Caco-2 (cell line): Measurements from ENCODE around the gene SLC16A8. TPM values are rescaled to one million over a fixed set of nuclear protein-coding genes. Genes with fewer than 3 reads are reported as not detected.

Source experiments
- Bru-seq: library from RNA; stranded (reverse); fragments of 400-500 nt; gene quantifications from one replicate; lab custom pipeline; 2021; lab: Mats Ljungman, UMichigan
- BruChase-seq, 2 experiments: library from RNA; stranded (reverse); fragments of 400-500 nt; gene quantifications; one replicate each; lab custom pipeline; 2021; lab: Mats Ljungman, UMichigan
- BruUV-seq: library from RNA; stranded (reverse); fragments of 400-500 nt; replicated peaks from 2 replicates; lab custom pipeline; 2021; lab: Mats Ljungman, UMichigan
- CTCF ChIA-PET: fragments of 300-600 bp; sonication (Branson Sonifier 250); formaldehyde crosslinking; loops from one replicate; lab custom pipeline; 2022; ENCODE audit warnings: antibody characterized with exemption; lab: Charles Lee
- POLR2A ChIA-PET: fragments of 300-600 bp; sonication (Branson Sonifier 250); formaldehyde crosslinking; loops from one replicate; lab custom pipeline; 2022; ENCODE audit warnings: antibody characterized with exemption; lab: Charles Lee
- DNase-seq, 2 experiments: peaks; one replicate each; pipeline versions ENCODE4 v3.0.0 to v3.0.0-alpha.2; 2020 to 2022
- H3K27me3 ChIP-seq: replicated peaks from 2 replicates; pipeline ENCODE4 v1.6.0; 2011; ENCODE audit warnings: low read length; ENCODE audit not compliant: control insufficient read depth, insufficient read depth
- H3K36me3 ChIP-seq: 2 replicates; pipeline ENCODE4 v1.5.1; 2011; ENCODE audit warnings: low read length; ENCODE audit not compliant: control insufficient read depth, insufficient read depth
- H3K4me1 ChIP-seq: fragments of 250-450 bp; sonication (Bioruptor Pico); 2 replicates; pipeline ENCODE4 v1.5.1; 2020; ENCODE audit warnings: mild to moderate bottlenecking
- H3K4me3 ChIP-seq: 2 replicates; pipeline ENCODE4 v1.5.1; 2011; ENCODE audit warnings: low read depth, mild to moderate bottlenecking, control low read depth, low read length
- H3K9me3 ChIP-seq: fragments of 250-450 bp; sonication (Bioruptor Pico); 2 replicates; pipeline ENCODE4 v1.5.1; 2020; ENCODE audit warnings: mild to moderate bottlenecking, moderate library complexity
- H3K27ac Mint-ChIP-seq: one replicate; pipeline ENCODE4 v1.8.0; 2022; ENCODE audit warnings: mixed read lengths; ENCODE audit not compliant: unreplicated experiment
- H3K27me3 Mint-ChIP-seq: one replicate; pipeline ENCODE4 v1.8.0; 2022; ENCODE audit warnings: mixed read lengths; ENCODE audit not compliant: insufficient read depth, unreplicated experiment
- H3K36me3 Mint-ChIP-seq: one replicate; pipeline ENCODE4 v1.8.0; 2022; ENCODE audit warnings: mild to moderate bottlenecking, mixed read lengths; ENCODE audit not compliant: insufficient read depth, unreplicated experiment
- H3K4me1 Mint-ChIP-seq: one replicate; pipeline ENCODE4 v1.8.0; 2022; ENCODE audit warnings: low read depth, mixed read lengths; ENCODE audit not compliant: unreplicated experiment
- H3K4me3 Mint-ChIP-seq: one replicate; pipeline ENCODE4 v1.8.0; 2022; ENCODE audit warnings: mild to moderate bottlenecking, moderate library complexity, mixed read lengths; ENCODE audit not compliant: unreplicated experiment
- H3K9me3 Mint-ChIP-seq: one replicate; pipeline ENCODE4 v1.8.0; 2022; ENCODE audit warnings: mixed read lengths; ENCODE audit not compliant: unreplicated experiment
- CTCF ChIP-seq, 2 experiments: fragments of 200-600 bp in 1 of 2; IDR thresholded peaks; 1 replicate in 1 of 2; 2 replicates in 1 of 2; pipeline versions ENCODE4 v1.5.1 to v1.8.0; 2011 to 2022; ENCODE audit warnings: antibody characterized with exemption in 1 of 2, control low read depth in 1 of 2, inconsistent platforms in 1 of 2, low read depth in 1 of 2, low read length in 1 of 2, mild to moderate bottlenecking in 1 of 2, moderate library complexity in 1 of 2; ENCODE audit not compliant: insufficient read depth in 1 of 2, severe bottlenecking in 1 of 2, unreplicated experiment in 1 of 2
- intact Hi-C: fragments of 100-400 bp; cut with micrococcal nuclease; formaldehyde crosslinking; loops from one replicate; pipeline ENCODE4 v1.10.0; 2022; ENCODE audit not compliant: unreplicated experiment
- long read RNA-seq: library from polyadenylated mRNA; stranded (forward); transcript quantifications from one replicate; pipeline ENCODE4 v2.0.0, GENCODE V29; 2022
- total RNA-seq: library from RNA; stranded (reverse); gene quantifications from 2 replicates; pipeline ENCODE4 v1.2.3, GENCODE V29; 2022

SLC16A8 gene, protein sequence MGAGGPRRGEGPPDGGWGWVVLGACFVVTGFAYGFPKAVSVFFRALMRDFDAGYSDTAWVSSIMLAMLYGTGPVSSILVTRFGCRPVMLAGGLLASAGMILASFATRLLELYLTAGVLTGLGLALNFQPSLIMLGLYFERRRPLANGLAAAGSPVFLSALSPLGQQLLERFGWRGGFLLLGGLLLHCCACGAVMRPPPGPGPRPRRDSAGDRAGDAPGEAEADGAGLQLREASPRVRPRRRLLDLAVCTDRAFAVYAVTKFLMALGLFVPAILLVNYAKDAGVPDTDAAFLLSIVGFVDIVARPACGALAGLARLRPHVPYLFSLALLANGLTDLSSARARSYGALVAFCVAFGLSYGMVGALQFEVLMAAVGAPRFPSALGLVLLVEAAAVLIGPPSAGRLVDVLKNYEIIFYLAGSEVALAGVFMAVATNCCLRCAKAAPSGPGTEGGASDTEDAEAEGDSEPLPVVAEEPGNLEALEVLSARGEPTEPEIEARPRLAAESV
- total RNA-seq (not detected in 2 replicates), Bru-seq, nascent RNA (percentile 11 among the genes with signal in this experiment), BruChase-seq, experiment 1, labeled RNA remaining after a 2-hour chase (percentile 12 among the genes with signal in this experiment), BruChase-seq, experiment 2, labeled RNA remaining after a 6-hour chase (not detected)
- long read RNA-seq, partial matches to known transcripts = 0 of 2 reads
- long read RNA-seq, other reads (novel, unspliced or antisense) = 1 of 2 reads

DNA sequence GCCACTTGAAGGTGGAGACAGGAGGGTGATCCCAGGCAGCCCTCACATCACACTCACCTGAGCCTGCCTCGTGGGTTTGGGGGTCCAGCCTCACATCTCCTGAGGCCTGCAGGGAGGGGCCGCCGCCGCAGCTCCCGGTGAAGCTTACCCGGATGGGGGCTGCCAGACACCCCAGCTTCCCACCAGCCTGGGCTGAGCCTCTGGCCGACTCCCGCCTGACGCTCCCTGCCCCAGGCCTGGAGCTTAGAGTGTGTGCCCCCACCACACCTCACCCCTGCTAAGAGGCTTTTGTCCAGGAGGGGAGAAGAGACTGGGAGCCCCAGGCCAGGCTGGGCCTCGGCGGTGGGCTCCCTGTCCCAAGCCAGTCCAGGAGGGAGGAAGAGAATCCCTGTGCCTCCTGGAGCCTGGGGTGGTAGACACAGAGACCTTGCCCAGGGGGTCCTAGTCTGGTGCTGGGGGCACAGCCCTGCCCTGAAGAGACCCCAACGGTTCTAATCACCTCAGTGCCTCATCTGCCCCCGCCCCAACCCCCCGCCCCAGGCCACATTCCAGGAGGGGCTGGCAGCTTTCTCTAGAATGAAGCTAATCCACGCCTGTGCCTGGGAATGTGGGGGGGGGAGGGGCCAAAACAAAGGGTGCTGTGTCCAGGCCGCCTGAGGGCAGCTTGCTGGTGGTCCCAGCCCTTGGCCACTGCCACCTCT, at the start of gene SLC16A8:
TSS of gene SLC16A8 (minus strand) at position 254 of the 701 bp plus-strand sequence. CDS start 1,311 bp downstream, outside the sequence.
- POLR2A ChIA-PET = interaction anchor here (0.6 kb wide), 1 partner anchor 135 kb away, joined by 3 read pairs; no protein-coding TSS in a partner anchor
- H3K4me3 Mint-ChIP-seq = no peak within 1 kb of the TSS

DNA sequence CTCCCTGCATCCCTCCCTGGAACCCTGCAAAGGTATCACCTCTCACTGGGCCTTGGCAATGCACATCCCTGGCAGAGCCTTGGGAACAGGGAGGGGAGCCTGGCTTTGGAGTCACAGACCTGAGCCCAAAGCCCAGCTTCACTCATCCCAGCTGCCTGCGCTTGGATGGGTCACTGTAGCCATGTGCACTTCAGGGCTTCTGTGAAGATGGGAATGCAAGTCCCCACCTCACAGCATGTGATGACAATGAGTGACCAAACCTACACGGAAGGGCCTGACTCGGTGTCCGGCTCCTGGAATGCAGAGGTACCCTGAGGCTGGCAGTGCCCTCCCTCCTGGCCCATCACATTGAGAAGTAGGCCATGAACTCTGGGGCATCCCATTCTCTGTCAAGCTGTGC, 49.3 kb upstream of the SLC16A8 start:
- no peak for TF ChIP-seq CTCF (IDR thresholded peaks at IDR 0.05; ENCODE audit: insufficient read depth in 1 of 2, low read depth in 1 of 2, low read length in 1 of 2, severe bottlenecking in 1 of 2, unreplicated experiment in 1 of 2)
- Mint-ChIP-seq H3K9me3 (no peaks in the 10 kb centered on the region), H3K4me1 (no peaks in the 10 kb centered on the region), H3K27me3 (no peaks in the 10 kb centered on the region), H3K36me3 (peaks cover 6% of the 10 kb centered on the region), H3K27ac (no peak overlapping the region), H3K4me3 (no peak overlapping the region)
- intact Hi-C loops = no loop called here
- H3K27me3 ChIP-seq = no peaks in the 10 kb centered on the region
- CTCF ChIA-PET = no interaction called here
- no peaks in the 10 kb centered on the region; the same call in 1 of the 2 replicates for H3K36me3 ChIP-seq
- DNase-seq = no peak
- no peak overlapping the region for H3K4me3 ChIP-seq
- no peaks in the 10 kb centered on the region for H3K9me3 ChIP-seq
- H3K4me1 ChIP-seq = no peaks in the 10 kb centered on the region
- POLR2A ChIA-PET = no interaction called here
- no TSS peak for BruUV-seq

More for the DNA sequence above, at the start of gene SLC16A8:
- H3K36me3 ChIP-seq = peaks cover 1% of the 10 kb centered on the region; the same call in 1 of the 2 replicates
- peak within 1 kb of the TSS; percentile 74 for H3K27ac Mint-ChIP-seq
- no peaks in the 10 kb centered on the region for H3K27me3 Mint-ChIP-seq
- intact Hi-C loops = no loop called here
- no peak for TF ChIP-seq CTCF (IDR thresholded peaks at IDR 0.05; ENCODE audit: insufficient read depth in 1 of 2, low read depth in 1 of 2, low read length in 1 of 2, severe bottlenecking in 1 of 2, unreplicated experiment in 1 of 2)
- CTCF ChIA-PET = interaction anchor here (0.6 to 1.4 kb wide), 3 partner anchors 15 to 31 kb away, joined by 3 to 6 read pairs (median 4); no protein-coding TSS in a partner anchor
- H3K27me3 ChIP-seq = no peaks in the 10 kb centered on the region
- peaks cover 3% of the 10 kb centered on the region; the same call in 1 of the 2 replicates for H3K4me1 ChIP-seq
- BruUV-seq = no TSS peak
- H3K4me1 Mint-ChIP-seq = peaks cover 6% of the 10 kb centered on the region
- peak in 1 of 2 experiments; percentile 52 for DNase-seq
- no peaks in the 10 kb centered on the region for H3K9me3 Mint-ChIP-seq
- no peaks in the 10 kb centered on the region for H3K9me3 ChIP-seq
- H3K36me3 Mint-ChIP-seq = peaks cover 16% of the 10 kb centered on the region
- H3K4me3 ChIP-seq = no peak within 1 kb of the TSS

DNA sequence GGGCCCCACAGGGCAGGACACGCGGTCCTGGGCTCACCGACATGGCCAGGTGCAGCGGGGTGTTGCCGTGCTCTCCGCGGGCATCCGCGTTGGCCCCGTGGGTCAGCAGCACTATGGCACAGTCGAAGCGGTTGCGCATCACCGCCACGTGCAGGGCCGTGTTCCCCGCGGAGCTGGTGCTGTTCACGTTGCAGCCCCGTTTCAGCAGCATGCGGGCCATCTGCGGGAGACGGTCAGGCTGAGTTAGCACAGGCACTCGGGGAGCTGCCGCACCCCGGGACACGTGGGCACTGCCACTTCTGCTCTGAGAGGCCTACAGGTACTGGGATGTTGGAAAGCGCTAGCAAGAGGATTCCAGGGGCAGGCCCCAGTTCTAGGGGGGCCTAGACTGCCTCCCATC, 48.8 kb upstream of the SLC16A8 start:
- BruUV-seq = no TSS peak
- no peaks in the 10 kb centered on the region for H3K27me3 ChIP-seq
- Mint-ChIP-seq H3K27me3 (no peaks in the 10 kb centered on the region), H3K27ac (no peak overlapping the region), H3K4me1 (no peaks in the 10 kb centered on the region), H3K9me3 (no peaks in the 10 kb centered on the region), H3K36me3 (peaks cover 5% of the 10 kb centered on the region), H3K4me3 (no peak overlapping the region)
- CTCF ChIA-PET = no interaction called here
- POLR2A ChIA-PET = no interaction called here
- H3K4me1 ChIP-seq = no peaks in the 10 kb centered on the region
- DNase-seq = no peak
- H3K4me3 ChIP-seq = no peak overlapping the region
- H3K9me3 ChIP-seq = no peaks in the 10 kb centered on the region
- TF ChIP-seq CTCF (IDR thresholded peaks at IDR 0.05; ENCODE audit: insufficient read depth in 1 of 2, low read depth in 1 of 2, low read length in 1 of 2, severe bottlenecking in 1 of 2, unreplicated experiment in 1 of 2) = no peak
- intact Hi-C loops = no loop called here
- no peaks in the 10 kb centered on the region; the same call in 1 of the 2 replicates for H3K36me3 ChIP-seq
